GM12892 (cell line): ENCODE results near the gene CRTC3.

Experiments used
- POLR2A ChIP-seq: IDR thresholded peaks from 2 replicates; pipeline ENCODE4 v1.6.1; 2011; ENCODE audit warnings: low read depth, low read length, control low read depth
- POLR2AphosphoS5 ChIP-seq: IDR thresholded peaks from 2 replicates; pipeline ENCODE4 v1.6.1; 2011; ENCODE audit warnings: low read depth, low read length, control low read depth

- TF ChIP-seq POLR2AphosphoS5 (no peak), POLR2A (no peak)
Observed at GRCh38 chr15:90570643-90571042, 40.9 kb downstream of the CRTC3 start.
